ENCODE data around the gene NEDD4L.

The NEDD4L gene

GRCh38 chr18:58416704-58417683 lies 373.0 kb downstream of the NEDD4L start:
- no peak for DNase-seq (ENCODE audit: low read depth)
- TF ChIP-seq MAX (IDR thresholded peaks at IDR 0.05; ENCODE audit: low read depth, low read length) (no peak), CTCF (IDR thresholded peaks at IDR 0.05; ENCODE audit: low read depth, low read length) (no peak), MYC (IDR thresholded peaks at IDR 0.05; ENCODE audit: low read depth, low read length) (no peak), POLR2A (IDR thresholded peaks at IDR 0.05; ENCODE audit: extremely low read depth, insufficient read length) (no peak)
- H3K4me3 ChIP-seq (ENCODE audit: low read depth, low read length): no peak overlapping the region

GRCh38 chr18:58417752-58418151 lies 373.7 kb downstream of the NEDD4L start:
- no peak overlapping the region for H3K4me3 ChIP-seq (ENCODE audit: low read depth, low read length)
- TF ChIP-seq MYC (IDR thresholded peaks at IDR 0.05; ENCODE audit: low read depth, low read length) (no peak), MAX (IDR thresholded peaks at IDR 0.05; ENCODE audit: low read depth, low read length) (no peak), CTCF (IDR thresholded peaks at IDR 0.05; ENCODE audit: low read depth, low read length) (no peak), POLR2A (IDR thresholded peaks at IDR 0.05; ENCODE audit: extremely low read depth, insufficient read length) (no peak)
- no peak for DNase-seq (ENCODE audit: low read depth)

- no peak for DNase-seq (ENCODE audit: low read depth)
- H3K4me3 ChIP-seq (ENCODE audit: low read depth, low read length): no peak overlapping the region
- TF ChIP-seq MYC (IDR thresholded peaks at IDR 0.05; ENCODE audit: low read depth, low read length) (no peak), MAX (IDR thresholded peaks at IDR 0.05; ENCODE audit: low read depth, low read length) (no peak), POLR2A (IDR thresholded peaks at IDR 0.05; ENCODE audit: extremely low read depth, insufficient read length) (no peak), CTCF (IDR thresholded peaks at IDR 0.05; ENCODE audit: low read depth, low read length) (no peak)
Observed at GRCh38 chr18:58418361-58418760, 374.3 kb downstream of the NEDD4L start.

- no peak overlapping the region for H3K4me3 ChIP-seq (ENCODE audit: low read depth, low read length)
- no peak for TF ChIP-seq MAX (IDR thresholded peaks at IDR 0.05; ENCODE audit: low read depth, low read length)
- no peak for TF ChIP-seq MYC (IDR thresholded peaks at IDR 0.05; ENCODE audit: low read depth, low read length)
- TF ChIP-seq CTCF (IDR thresholded peaks at IDR 0.05; ENCODE audit: low read depth, low read length): no peak
- DNase-seq (ENCODE audit: low read depth): no peak
Observed at GRCh38 chr18:58419587-58420199, 375.7 kb downstream of the NEDD4L start.

GRCh38 chr18:58426611-58427010 lies 382.6 kb downstream of the NEDD4L start:
- H3K4me3 ChIP-seq (ENCODE audit: low read depth, low read length): no peak overlapping the region
- no peak for DNase-seq (ENCODE audit: low read depth)
- TF ChIP-seq MAX (IDR thresholded peaks at IDR 0.05; ENCODE audit: low read depth, low read length) (no peak), CTCF (IDR thresholded peaks at IDR 0.05; ENCODE audit: low read depth, low read length) (no peak), MYC (IDR thresholded peaks at IDR 0.05; ENCODE audit: low read depth, low read length) (no peak), POLR2A (IDR thresholded peaks at IDR 0.05; ENCODE audit: extremely low read depth, insufficient read length) (no peak)
